Measurements from ENCODE around the gene TCF25. TPM values are rescaled to one million over a fixed set of nuclear protein-coding genes. Genes with fewer than 3 reads are reported as not detected.
"Not testable (repeated sequence)": the region's sequence is repeated elsewhere in the genome, so short reads cannot be mapped to it uniquely, and the experiment has no call there.

TCF25 gene
- total RNA-seq, 4 donors from 2014 or later: 79.7 to 124 (median 101) TPM

- no peak overlapping the region for H3K4me3 ChIP-seq
- 88 to 89% methylated on average over 5 of the region's 5 CpGs for WGBS, 2 donors
- intact Hi-C loops (cut with DNase I): no loop called here
- H3K27me3 ChIP-seq: no peaks in the 10 kb centered on the region
- no peak overlapping the region for H3K27ac ChIP-seq
- H3K9me3 ChIP-seq: peaks cover 0 to 6% (median 6%) of the 10 kb centered on the region in 3 donors
- DNase-seq: no peak
- peaks cover 0 to 6% (median 0%) of the 10 kb centered on the region in 3 donors for H3K36me3 ChIP-seq
- TF ChIP-seq CTCF (IDR thresholded peaks at IDR 0.05) (no peak), POLR2A (IDR thresholded peaks at IDR 0.05) (no peak)
- H3K4me1 ChIP-seq: peaks cover 7 to 32% (median 15%) of the 10 kb centered on the region in 3 donors
Measured at GRCh38 chr16:89867918-89868317, 5.5 kb upstream of the TCF25 start.

- DNase-seq: no peak
- Histone ChIP-seq H3K27ac (no peak overlapping the region), H3K4me3 (no peak overlapping the region), H3K36me3 (peaks cover 0 to 8% (median 0%) of the 10 kb centered on the region in 3 donors), H3K27me3 (no peaks in the 10 kb centered on the region), H3K4me1 (peaks cover 13 to 22% (median 14%) of the 10 kb centered on the region in 3 donors), H3K9me3 (peaks cover 0 to 6% (median 6%) of the 10 kb centered on the region in 3 donors)
- intact Hi-C loops (cut with DNase I): no loop called here
- TF ChIP-seq CTCF (IDR thresholded peaks at IDR 0.05): no peak
- no peak for TF ChIP-seq POLR2A (IDR thresholded peaks at IDR 0.05)
- 86 to 93% methylated on average over 6 to 10 of the region's 12 CpGs for WGBS, 2 donors
Measured at GRCh38 chr16:89869911-89870310, 3.5 kb upstream of the TCF25 start.

- intact Hi-C loops (cut with DNase I): no loop called here
- Histone ChIP-seq H3K36me3 (peaks cover 0 to 13% (median 0%) of the 10 kb centered on the region in 3 donors), H3K9me3 (peaks cover 0 to 6% (median 6%) of the 10 kb centered on the region in 3 donors), H3K27ac (no peak overlapping the region), H3K4me3 (no peak overlapping the region), H3K27me3 (no peaks in the 10 kb centered on the region), H3K4me1 (peaks cover 14 to 22% (median 16%) of the 10 kb centered on the region in 3 donors)
- TF ChIP-seq POLR2A (IDR thresholded peaks at IDR 0.05) (no peak), CTCF (IDR thresholded peaks at IDR 0.05) (no peak)
- DNase-seq: no peak
- 100% methylated on average over 1 of the region's 6 CpGs; no CpG with 5 or more reads in 1 of the 2 donors for WGBS, 2 donors
Measured at GRCh38 chr16:89870440-89870839, 3.0 kb upstream of the TCF25 start.

- H3K4me3 ChIP-seq: no peak overlapping the region
- peaks cover 0 to 24% (median 0%) of the 10 kb centered on the region in 3 donors for H3K36me3 ChIP-seq
- H3K9me3 ChIP-seq: peaks cover 0 to 6% (median 6%) of the 10 kb centered on the region in 3 donors
- TF ChIP-seq POLR2A (IDR thresholded peaks at IDR 0.05) (no peak), CTCF (IDR thresholded peaks at IDR 0.05) (no peak)
- intact Hi-C loops (cut with DNase I): no loop called here
- no peak for DNase-seq
- WGBS, 2 donors: 88 to 97% methylated on average over 9 of the region's 9 CpGs
- no peaks in the 10 kb centered on the region for H3K27me3 ChIP-seq
- no peak overlapping the region for H3K27ac ChIP-seq
- H3K4me1 ChIP-seq: peaks cover 14 to 29% (median 16%) of the 10 kb centered on the region in 3 donors
Measured at GRCh38 chr16:89871895-89872294, 1.5 kb upstream of the TCF25 start.

- Histone ChIP-seq H3K36me3 (peaks cover 7 to 35% (median 7%) of the 10 kb centered on the region in 3 donors), H3K4me3 (peak overlapping the region; percentile 73 to 97 (median 82)), H3K4me1 (peaks cover 14 to 29% (median 16%) of the 10 kb centered on the region in 3 donors), H3K9me3 (no peaks in the 10 kb centered on the region), H3K27ac (peak overlapping the region; percentile 99 to 100 (median 100)), H3K27me3 (no peaks in the 10 kb centered on the region)
- TF ChIP-seq CTCF (IDR thresholded peaks at IDR 0.05): no peak
- TF ChIP-seq POLR2A (IDR thresholded peaks at IDR 0.05): no peak
- 1 to 10% methylated on average over 12 to 30 of the region's 61 CpGs for WGBS, 2 donors
- DNase-seq: peak; percentile 76
- intact Hi-C loops (cut with DNase I): no loop called here
Measured at GRCh38 chr16:89873972-89874689, 739 bp downstream of the TCF25 start.

GRCh38 chr16:89879123-89879522, 5.7 kb downstream of the TCF25 start:
- H3K27me3 ChIP-seq; H3K9me3 ChIP-seq; DNase-seq; H3K4me3 ChIP-seq; intact Hi-C loops (cut with DNase I); H3K27ac ChIP-seq: not testable (repeated sequence)
- peaks cover 19 to 82% (median 28%) of the 10 kb centered on the region in 3 donors for H3K36me3 ChIP-seq
- peaks cover 7 to 40% (median 8%) of the 10 kb centered on the region in 3 donors for H3K4me1 ChIP-seq
- 90 to 95% methylated on average over 4 to 19 of the region's 28 CpGs for WGBS, 2 donors

All from esophagus squamous epithelium (tissue), 5 donors.